Type B pancreatic cell (in vitro differentiated cells): ENCODE measurements around the gene ANXA7. TPM values are rescaled to one million over a fixed set of nuclear protein-coding genes. Genes with fewer than 3 reads are reported as not detected.

ENCODE experiments used
- DNase-seq: peaks from one replicate; pipeline ENCODE4 v3.0.0; 2021; ENCODE audit warnings: mixed read lengths; ENCODE audit not compliant: unreplicated experiment; ENCODE audit errors: extremely low spot score
- H3K27ac Mint-ChIP-seq: 2 replicates; pipeline ENCODE4 v1.8.0; 2021; ENCODE audit warnings: mild to moderate bottlenecking, mixed read lengths
- H3K27me3 Mint-ChIP-seq: 2 replicates; pipeline ENCODE4 v1.8.0; 2021; ENCODE audit warnings: mixed read lengths
- H3K36me3 Mint-ChIP-seq: 2 replicates; pipeline ENCODE4 v1.8.0; 2021; ENCODE audit warnings: mixed read lengths
- H3K4me1 Mint-ChIP-seq: one replicate; pipeline ENCODE4 v1.8.0; 2021; ENCODE audit warnings: mixed read lengths; ENCODE audit not compliant: unreplicated experiment
- H3K4me3 Mint-ChIP-seq: 2 replicates; pipeline ENCODE4 v1.8.0; 2021; ENCODE audit warnings: mild to moderate bottlenecking, mixed read lengths
- H3K9me3 Mint-ChIP-seq: 2 replicates; pipeline ENCODE4 v1.8.0; 2021; ENCODE audit warnings: mixed read lengths
- total RNA-seq: library from RNA; stranded (reverse); gene quantifications from 2 replicates; pipeline ENCODE4 v1.2.1, GENCODE V29; 2021; ENCODE audit warnings: low replicate concordance
- TF ChIP-seq, protein P1 (sequence below): fragments of 200-600 bp; sonication (generic); conservative IDR thresholded peaks from 2 replicates; pipeline ENCODE4 v1.5.0; 2021; ENCODE audit warnings: antibody characterized with exemption, mild to moderate bottlenecking

The ANXA7 gene
- total RNA-seq, 1 donor from 2014 or later, result 60.6 TPM

DNA sequence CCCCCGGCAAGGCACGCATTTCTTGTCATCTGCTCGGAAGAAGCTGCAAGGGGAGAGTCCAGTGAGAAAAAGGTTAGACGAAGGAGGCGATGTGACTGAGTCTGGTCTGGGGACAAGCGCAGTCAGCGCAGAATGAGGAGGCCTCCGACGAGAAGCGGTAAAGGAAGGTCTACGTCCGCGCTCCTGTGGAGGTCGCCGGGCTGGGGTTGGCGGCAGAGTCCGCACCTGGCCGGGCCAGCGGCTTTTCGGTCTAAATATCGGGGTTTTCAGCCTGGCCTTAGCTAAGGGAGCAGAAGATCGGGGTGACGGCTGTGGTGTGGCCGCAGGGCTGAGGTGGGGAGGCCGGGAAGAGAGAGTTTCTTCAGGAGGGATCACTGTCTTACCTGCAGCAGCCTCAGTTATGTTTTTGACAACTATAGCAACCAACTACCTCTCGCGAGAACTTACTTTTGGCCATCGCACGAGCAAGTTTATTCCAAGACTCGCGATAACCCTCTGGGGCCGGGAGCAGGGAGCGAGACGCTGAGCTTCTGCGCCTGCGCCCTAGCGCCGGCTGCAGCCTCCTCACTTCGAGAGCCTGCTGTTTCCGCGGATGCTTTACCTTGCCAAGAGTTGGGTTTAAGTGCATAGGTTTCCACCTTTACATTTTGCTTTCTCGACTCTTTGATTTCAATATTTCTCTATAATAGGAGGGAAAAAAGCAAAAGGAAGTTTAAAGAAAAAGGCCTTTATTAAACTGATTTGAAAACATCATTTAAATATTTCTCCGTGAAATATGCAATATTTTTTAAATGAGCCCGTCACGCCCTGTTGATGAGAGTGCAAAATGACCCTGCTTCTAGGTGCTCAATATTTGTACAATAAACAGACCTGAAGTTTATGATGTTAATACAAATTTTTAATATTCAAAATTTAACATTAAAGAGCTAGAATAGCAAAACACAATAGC lies 55.3 kb downstream of the ANXA7 start, which contains the start of gene CFAP70:
Gene CFAP70, minus strand, starts transcription at position 534 of the 949 bp plus-strand sequence. CDS start 4,068 bp downstream, outside the sequence.
- no peaks in the 10 kb centered on the region for H3K4me1 Mint-ChIP-seq
- DNase-seq, result peak; percentile 94
- TF ChIP-seq, protein P1, sequence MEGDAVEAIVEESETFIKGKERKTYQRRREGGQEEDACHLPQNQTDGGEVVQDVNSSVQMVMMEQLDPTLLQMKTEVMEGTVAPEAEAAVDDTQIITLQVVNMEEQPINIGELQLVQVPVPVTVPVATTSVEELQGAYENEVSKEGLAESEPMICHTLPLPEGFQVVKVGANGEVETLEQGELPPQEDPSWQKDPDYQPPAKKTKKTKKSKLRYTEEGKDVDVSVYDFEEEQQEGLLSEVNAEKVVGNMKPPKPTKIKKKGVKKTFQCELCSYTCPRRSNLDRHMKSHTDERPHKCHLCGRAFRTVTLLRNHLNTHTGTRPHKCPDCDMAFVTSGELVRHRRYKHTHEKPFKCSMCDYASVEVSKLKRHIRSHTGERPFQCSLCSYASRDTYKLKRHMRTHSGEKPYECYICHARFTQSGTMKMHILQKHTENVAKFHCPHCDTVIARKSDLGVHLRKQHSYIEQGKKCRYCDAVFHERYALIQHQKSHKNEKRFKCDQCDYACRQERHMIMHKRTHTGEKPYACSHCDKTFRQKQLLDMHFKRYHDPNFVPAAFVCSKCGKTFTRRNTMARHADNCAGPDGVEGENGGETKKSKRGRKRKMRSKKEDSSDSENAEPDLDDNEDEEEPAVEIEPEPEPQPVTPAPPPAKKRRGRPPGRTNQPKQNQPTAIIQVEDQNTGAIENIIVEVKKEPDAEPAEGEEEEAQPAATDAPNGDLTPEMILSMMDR, result no peak
- H3K36me3 Mint-ChIP-seq, result peaks cover 5% of the 10 kb centered on the region
- peaks cover 20% of the 10 kb centered on the region for H3K27me3 Mint-ChIP-seq
- H3K27ac Mint-ChIP-seq, result peak within 1 kb of the TSS; percentile 98
- peak within 1 kb of the TSS; percentile 99 for H3K4me3 Mint-ChIP-seq
- peaks cover 6% of the 10 kb centered on the region for H3K9me3 Mint-ChIP-seq

GRCh38 chr10:73357821-73358220 lies 56.0 kb downstream of the ANXA7 start:
- Mint-ChIP-seq H3K4me3 (peak overlapping the region; percentile 99), H3K27me3 (peaks cover 20% of the 10 kb centered on the region), H3K27ac (peak overlapping the region; percentile 98), H3K4me1 (no peaks in the 10 kb centered on the region), H3K9me3 (peaks cover 5% of the 10 kb centered on the region), H3K36me3 (peaks cover 5% of the 10 kb centered on the region)
- no peak for DNase-seq
- TF ChIP-seq, protein P1, result no peak

DNA sequence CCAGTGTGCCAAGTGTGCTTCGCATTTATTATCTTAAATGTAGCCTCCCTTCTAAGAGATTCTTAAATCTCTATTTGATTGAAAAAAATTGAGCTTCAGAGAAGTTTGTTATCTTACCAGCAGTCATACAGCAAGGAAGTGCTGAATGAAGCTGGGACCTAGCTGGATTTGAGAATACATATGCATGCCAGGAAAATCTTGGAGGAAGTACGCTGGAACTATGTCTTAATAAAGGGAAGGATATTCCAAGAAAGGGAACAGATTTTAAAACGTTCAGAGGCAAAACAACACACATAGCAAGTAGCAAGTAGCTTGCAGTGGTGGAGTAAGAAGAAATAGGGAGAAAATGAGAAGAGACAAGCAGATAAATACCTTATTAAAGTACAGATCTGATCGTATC lies 56.7 kb downstream of the ANXA7 start:
- no peak for DNase-seq
- TF ChIP-seq, protein P1, result no peak
- H3K4me3 Mint-ChIP-seq, result peak overlapping the region; percentile 99
- H3K36me3 Mint-ChIP-seq, result no peaks in the 10 kb centered on the region
- H3K9me3 Mint-ChIP-seq, result no peaks in the 10 kb centered on the region
- H3K27ac Mint-ChIP-seq, result no peak overlapping the region
- H3K27me3 Mint-ChIP-seq, result peaks cover 20% of the 10 kb centered on the region
- no peaks in the 10 kb centered on the region for H3K4me1 Mint-ChIP-seq

GRCh38 chr10:73344269-73344668 lies 69.6 kb downstream of the ANXA7 start:
- H3K36me3 Mint-ChIP-seq, result no peaks in the 10 kb centered on the region
- H3K9me3 Mint-ChIP-seq, result no peaks in the 10 kb centered on the region
- no peak for DNase-seq
- no peak overlapping the region for H3K4me3 Mint-ChIP-seq
- no peak overlapping the region for H3K27ac Mint-ChIP-seq
- H3K4me1 Mint-ChIP-seq, result no peaks in the 10 kb centered on the region
- no peaks in the 10 kb centered on the region for H3K27me3 Mint-ChIP-seq
- TF ChIP-seq, protein P1, result no peak

DNA sequence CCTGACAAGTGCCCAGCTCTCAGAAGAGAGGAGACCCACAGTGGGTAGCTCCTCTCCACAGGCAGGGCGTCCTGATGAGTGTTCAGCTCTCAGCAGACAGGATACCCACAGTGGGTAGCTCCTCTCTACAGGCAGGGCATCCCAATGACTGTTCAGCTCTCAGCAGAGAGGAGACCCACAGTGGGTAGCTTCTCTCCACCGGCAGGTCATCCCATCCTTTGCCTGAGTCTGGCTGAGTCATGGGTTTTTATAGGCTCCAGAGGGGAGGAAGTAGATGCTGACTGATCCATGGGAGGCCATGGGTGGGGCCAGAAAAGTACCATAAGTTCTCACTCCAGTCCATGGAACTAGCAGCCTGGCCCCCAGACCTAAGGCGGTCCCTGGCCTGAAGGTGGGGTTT lies 73.7 kb downstream of the ANXA7 start:
- H3K27ac Mint-ChIP-seq, result no peak overlapping the region
- H3K4me3 Mint-ChIP-seq, result no peak overlapping the region
- H3K4me1 Mint-ChIP-seq, result no peaks in the 10 kb centered on the region
- H3K27me3 Mint-ChIP-seq, result no peaks in the 10 kb centered on the region
- no peaks in the 10 kb centered on the region for H3K36me3 Mint-ChIP-seq
- no peaks in the 10 kb centered on the region for H3K9me3 Mint-ChIP-seq
- no peak for DNase-seq
- TF ChIP-seq, protein P1, result no peak
